Fibroblast of lung (primary cell): Measurements from ENCODE around the gene AFAP1L2.

Experiments used
- CTCF ChIP-seq, 2 donors: IDR thresholded peaks in 1 of 2; conservative IDR thresholded peaks in 1 of 2; 1 replicate in 1 of 2; 2 replicates in 1 of 2; pipeline ENCODE4 v1.5.1; 2011 to 2012; ENCODE audit warnings: low read length in 2 of 2, control low read depth in 1 of 2, inconsistent platforms in 1 of 2, low read depth in 1 of 2, mild to moderate bottlenecking in 1 of 2
- EZH2 ChIP-seq: IDR thresholded peaks from 2 replicates; pipeline ENCODE4 v1.5.1; 2012; ENCODE audit warnings: low read length, control low read depth, mild to moderate bottlenecking; ENCODE audit errors: missing control alignments

GRCh38 chr10:114363745-114364454 lies 40.4 kb downstream of the AFAP1L2 start:
- TF ChIP-seq CTCF (conservative IDR thresholded peaks at IDR 0.05 in 1 of 2, IDR thresholded peaks at IDR 0.05 in 1 of 2; ENCODE audit: low read depth in 1 of 2, low read length in 2 of 2) (no peak), EZH2 (no peak)
